PC-9 (cell line): Measurements from ENCODE around the gene LZIC. TPM values are rescaled to one million over a fixed set of nuclear protein-coding genes. Genes with fewer than 3 reads are reported as not detected.

Experiments
- BruUV-seq: library from RNA; stranded (reverse); fragments of 400-500 nt; replicated peaks from 2 replicates; lab custom pipeline; 2021; lab: Mats Ljungman, UMichigan
- CTCF ChIA-PET: fragments of 300-600 bp; sonication (Branson Sonifier 250); formaldehyde crosslinking; loops from one replicate; lab custom pipeline; 2022; ENCODE audit warnings: antibody characterized with exemption; lab: Charles Lee
- POLR2A ChIA-PET: fragments of 300-600 bp; sonication (Branson Sonifier 250); formaldehyde crosslinking; loops from one replicate; lab custom pipeline; 2022; ENCODE audit warnings: antibody characterized with exemption; ENCODE audit not compliant: unreplicated experiment; lab: Charles Lee
- DNase-seq, 2 experiments: peaks; one replicate each; pipeline versions ENCODE4 v3.0.0 to v3.0.0-alpha.2; 2015 to 2022; ENCODE audit warnings: mixed read lengths in 1 of 2
- H2AFZ ChIP-seq: fragments of 200-600 bp; sonication (generic); 2 replicates; pipeline ENCODE4 v1.8.1; 2017; ENCODE audit warnings: antibody characterized with exemption
- H3F3A ChIP-seq: fragments of 200-600 bp; sonication (generic); 2 replicates; pipeline ENCODE4 v1.8.1; 2017; ENCODE audit warnings: antibody characterized with exemption, mild to moderate bottlenecking, low read depth; ENCODE audit not compliant: insufficient read depth
- H3K27ac ChIP-seq: fragments of 200-600 bp; sonication (generic); 2 replicates; pipeline ENCODE4 v1.6.1; 2016; ENCODE audit warnings: mixed run types
- H3K27me3 ChIP-seq: fragments of 200-600 bp; sonication (generic); 2 replicates; pipeline ENCODE4 v1.6.1; 2016; ENCODE audit warnings: low read depth, mixed run types; ENCODE audit not compliant: insufficient read depth
- H3K36me3 ChIP-seq: fragments of 200-600 bp; sonication (generic); 2 replicates; pipeline ENCODE4 v1.6.1; 2016; ENCODE audit warnings: low read depth, mixed run types
- H3K4me1 ChIP-seq: fragments of 200-600 bp; sonication (generic); replicated peaks from 2 replicates; pipeline ENCODE4 v1.6.1; 2016; ENCODE audit warnings: mixed run types; ENCODE audit not compliant: insufficient read depth
- H3K4me2 ChIP-seq: fragments of 200-600 bp; sonication (generic); 2 replicates; pipeline ENCODE4 v1.6.1; 2017; ENCODE audit warnings: mixed run types
- H3K4me3 ChIP-seq: fragments of 200-600 bp; sonication (generic); 2 replicates; pipeline ENCODE4 v1.6.1; 2016; ENCODE audit warnings: mixed run types
- H3K79me2 ChIP-seq: fragments of 200-600 bp; sonication (generic); 2 replicates; pipeline ENCODE4 v1.6.1; 2017; ENCODE audit warnings: low read depth, mixed run types
- H3K9me2 ChIP-seq: fragments of 200-600 bp; sonication (generic); 2 replicates; pipeline ENCODE4 v1.8.1; 2017; ENCODE audit warnings: mild to moderate bottlenecking; ENCODE audit not compliant: insufficient read depth
- H3K9me3 ChIP-seq: fragments of 200-600 bp; sonication (generic); 2 replicates; pipeline ENCODE4 v1.8.1; 2016; ENCODE audit warnings: low read depth; ENCODE audit not compliant: insufficient read depth
- H4K20me1 ChIP-seq: fragments of 200-600 bp; sonication (generic); 2 replicates; pipeline ENCODE4 v1.8.1; 2017; ENCODE audit not compliant: insufficient read depth
- EZH2 ChIP-seq: fragments of 200-600 bp; sonication (generic); IDR thresholded peaks from 2 replicates; pipeline ENCODE4 v1.8.0; 2017; ENCODE audit warnings: antibody characterized with exemption, low read depth
- intact Hi-C: fragments of 100-400 bp; cut with micrococcal nuclease; formaldehyde crosslinking; loops from one replicate; pipeline ENCODE4 v1.10.0; 2022; ENCODE audit not compliant: unreplicated experiment
- total RNA-seq: library from RNA; stranded (reverse); gene quantifications from 2 replicates; pipeline ENCODE4 v1.2.3, GENCODE V29; 2021
- TF ChIP-seq, protein P1 (sequence below): fragments of 200-600 bp; sonication (generic); conservative IDR thresholded peaks from 2 replicates; pipeline ENCODE4 v1.6.1; 2017; ENCODE audit warnings: mixed run types, antibody characterized with exemption, mild to moderate bottlenecking, moderate library complexity

Gene LZIC
- total RNA-seq, 1 experiment from 2014 or later, result 27.4 TPM

GRCh38 chr1:9901148-9902059 is 41.8 kb downstream of the LZIC start:
- Histone ChIP-seq H3K27me3 (no peaks in the 10 kb centered on the region), H4K20me1 (no peaks in the 10 kb centered on the region), H3K9me3 (no peaks in the 10 kb centered on the region), H3K79me2 (no peaks in the 10 kb centered on the region; the same call in 1 of the 2 replicates), H2AFZ (no peak overlapping the region), H3F3A (peaks cover 14% of the 10 kb centered on the region), H3K4me3 (no peak overlapping the region), H3K27ac (no peak overlapping the region), H3K4me1 (peaks cover 13% of the 10 kb centered on the region), H3K9me2 (no peaks in the 10 kb centered on the region), H3K4me2 (no peak overlapping the region), H3K36me3 (no peaks in the 10 kb centered on the region)
- DNase-seq, result no peak
- intact Hi-C loops, result no loop called here
- no peak for TF ChIP-seq EZH2
- TF ChIP-seq, protein P1, sequence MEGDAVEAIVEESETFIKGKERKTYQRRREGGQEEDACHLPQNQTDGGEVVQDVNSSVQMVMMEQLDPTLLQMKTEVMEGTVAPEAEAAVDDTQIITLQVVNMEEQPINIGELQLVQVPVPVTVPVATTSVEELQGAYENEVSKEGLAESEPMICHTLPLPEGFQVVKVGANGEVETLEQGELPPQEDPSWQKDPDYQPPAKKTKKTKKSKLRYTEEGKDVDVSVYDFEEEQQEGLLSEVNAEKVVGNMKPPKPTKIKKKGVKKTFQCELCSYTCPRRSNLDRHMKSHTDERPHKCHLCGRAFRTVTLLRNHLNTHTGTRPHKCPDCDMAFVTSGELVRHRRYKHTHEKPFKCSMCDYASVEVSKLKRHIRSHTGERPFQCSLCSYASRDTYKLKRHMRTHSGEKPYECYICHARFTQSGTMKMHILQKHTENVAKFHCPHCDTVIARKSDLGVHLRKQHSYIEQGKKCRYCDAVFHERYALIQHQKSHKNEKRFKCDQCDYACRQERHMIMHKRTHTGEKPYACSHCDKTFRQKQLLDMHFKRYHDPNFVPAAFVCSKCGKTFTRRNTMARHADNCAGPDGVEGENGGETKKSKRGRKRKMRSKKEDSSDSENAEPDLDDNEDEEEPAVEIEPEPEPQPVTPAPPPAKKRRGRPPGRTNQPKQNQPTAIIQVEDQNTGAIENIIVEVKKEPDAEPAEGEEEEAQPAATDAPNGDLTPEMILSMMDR, result no peak
- CTCF ChIA-PET, result no interaction called here
- BruUV-seq, result no TSS peak
- POLR2A ChIA-PET, result interaction anchor here (0.7 kb wide), 1 partner anchor 42 kb away, joined by 3 read pairs; the partner anchor contains the start of gene NMNAT1

DNA sequence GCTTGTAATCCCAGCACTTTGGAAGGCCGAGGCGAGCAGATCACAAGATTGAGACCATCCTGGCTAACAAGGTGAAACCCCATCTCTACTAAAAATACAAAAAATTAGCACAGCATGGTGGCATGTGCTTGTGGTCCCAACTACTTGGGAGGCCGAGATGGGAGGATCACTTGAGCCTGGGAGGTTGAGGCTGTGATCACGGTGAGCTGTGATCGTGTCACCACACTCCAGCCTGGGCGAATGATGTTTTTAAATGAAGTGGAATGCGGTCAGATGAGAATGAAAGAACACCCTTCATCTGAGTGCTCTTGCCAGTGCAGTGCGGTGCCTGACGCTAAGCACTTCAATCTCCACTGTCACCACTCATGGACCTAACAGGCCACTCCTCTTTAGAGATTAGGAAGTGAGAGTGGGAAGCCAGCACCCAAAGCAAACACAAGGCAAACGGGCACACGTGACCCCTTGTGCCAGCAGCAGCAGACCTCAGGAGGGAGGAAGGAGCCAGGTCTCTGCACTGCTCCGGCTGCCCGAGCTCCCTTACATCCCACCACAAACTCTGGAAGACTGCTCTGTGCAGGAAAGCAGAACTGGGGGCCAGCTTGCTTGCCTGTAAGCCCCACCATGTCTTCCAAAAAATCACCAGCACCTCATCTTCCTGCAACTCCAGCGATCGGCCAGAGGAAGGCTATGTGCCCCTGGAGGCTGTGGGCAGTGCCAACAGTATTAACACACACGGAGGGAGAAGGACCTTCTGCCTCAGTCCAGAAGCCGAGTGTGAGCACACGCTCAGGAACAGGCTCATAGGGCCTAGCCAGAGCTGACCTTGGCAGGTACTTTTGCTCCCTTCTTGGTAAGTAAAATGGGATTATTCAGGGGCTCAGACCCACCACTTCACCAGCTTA is 42.8 kb downstream of the LZIC start:
- POLR2A ChIA-PET, result no interaction called here
- Histone ChIP-seq H3K4me2 (no peak overlapping the region), H3K27ac (no peak overlapping the region)

More for the DNA sequence above, 42.8 kb downstream of the LZIC start:
- TF ChIP-seq, protein P1, result no peak
- TF ChIP-seq EZH2, result no peak
- BruUV-seq, result no TSS peak
- intact Hi-C loops, result no loop called here
- no peaks in the 10 kb centered on the region for H4K20me1 ChIP-seq
- peaks cover 19% of the 10 kb centered on the region for H3F3A ChIP-seq
- no peak overlapping the region for H3K4me3 ChIP-seq
- no peaks in the 10 kb centered on the region for H3K9me3 ChIP-seq
- H3K4me1 ChIP-seq, result peaks cover 19% of the 10 kb centered on the region
- H3K79me2 ChIP-seq, result no peaks in the 10 kb centered on the region; the same call in 1 of the 2 replicates
- no peaks in the 10 kb centered on the region for H3K9me2 ChIP-seq
- H3K27me3 ChIP-seq, result no peaks in the 10 kb centered on the region
- H3K36me3 ChIP-seq, result no peaks in the 10 kb centered on the region
- CTCF ChIA-PET, result no interaction called here
- no peak for DNase-seq
- no peak overlapping the region for H2AFZ ChIP-seq
